Ecto neural progenitor cell (in vitro differentiated cells): Measurements from ENCODE around the gene IL20RA.
"Not testable (repeated sequence)": the region's sequence is repeated elsewhere in the genome, so short reads cannot be mapped to it uniquely, and the experiment has no call there.

Experiments
- DNase-seq: peaks from one replicate; pipeline ENCODE4 v3.0.0-alpha.2; 2018; ENCODE audit warnings: low spot score

IL20RA gene

GRCh38 chr6:136971609-136972008 is 73.2 kb downstream of the IL20RA start:
- DNase-seq, result no peak

GRCh38 chr6:136969930-136970329 is 74.8 kb downstream of the IL20RA start:
- no peak for DNase-seq

GRCh38 chr6:136969433-136969832 is 75.3 kb downstream of the IL20RA start:
- DNase-seq, result no peak

- DNase-seq, result no peak
Observed at GRCh38 chr6:136968837-136969236, 75.9 kb downstream of the IL20RA start.

GRCh38 chr6:136967876-136968752 is 76.7 kb downstream of the IL20RA start:
- DNase-seq, result peak; percentile 74

GRCh38 chr6:136964398-136964797 is 80.4 kb downstream of the IL20RA start:
- no peak for DNase-seq

GRCh38 chr6:136963259-136963658 is 81.5 kb downstream of the IL20RA start:
- no peak for DNase-seq

- no peak for DNase-seq
Observed at GRCh38 chr6:136962661-136963060, 82.1 kb downstream of the IL20RA start.

- no peak for DNase-seq
Observed at GRCh38 chr6:136961848-136962247, 82.9 kb downstream of the IL20RA start.

GRCh38 chr6:136960781-136961180 is 84.0 kb downstream of the IL20RA start:
- no peak for DNase-seq

- not testable (repeated sequence) for DNase-seq
Observed at GRCh38 chr6:136959935-136960334, 84.8 kb downstream of the IL20RA start.

- DNase-seq, result peak; percentile 49
Observed at GRCh38 chr6:136959471-136959891, 85.3 kb downstream of the IL20RA start.

GRCh38 chr6:136958168-136958567 is 86.6 kb downstream of the IL20RA start:
- DNase-seq, result no peak

GRCh38 chr6:136956590-136957544 is 87.9 kb downstream of the IL20RA start:
- DNase-seq, result peak; percentile 66

- DNase-seq, result no peak
Observed at GRCh38 chr6:136955123-136955522, 89.6 kb downstream of the IL20RA start.

- no peak for DNase-seq
Observed at GRCh38 chr6:136952714-136953260, 92.0 kb downstream of the IL20RA start.

- no peak for DNase-seq
Observed at GRCh38 chr6:136950436-136951126, 94.2 kb downstream of the IL20RA start.
